Tibial nerve (tissue), 3 donors: ENCODE data around the gene ZNF573.

Experiments
- POLR2A ChIP-seq, 2 donors: fragments of 450-650 bp; IDR thresholded peaks; one replicate each; pipeline ENCODE4 v1.6.1; 2017; ENCODE audit warnings: antibody characterized with exemption in 2 of 2, mild to moderate bottlenecking in 2 of 2, moderate library complexity in 2 of 2
- TF ChIP-seq, protein P1 (sequence below), 5 experiments: fragments of 200-600 bp in 3 of 5; fragments of 450-650 bp in 2 of 5; sonication (generic) in 3 of 5; IDR thresholded peaks; one replicate each; pipeline ENCODE4 v1.5.1; 2016 to 2019; ENCODE audit warnings: antibody characterized with exemption in 5 of 5, mild to moderate bottlenecking in 3 of 5, moderate library complexity in 2 of 5

DNA sequence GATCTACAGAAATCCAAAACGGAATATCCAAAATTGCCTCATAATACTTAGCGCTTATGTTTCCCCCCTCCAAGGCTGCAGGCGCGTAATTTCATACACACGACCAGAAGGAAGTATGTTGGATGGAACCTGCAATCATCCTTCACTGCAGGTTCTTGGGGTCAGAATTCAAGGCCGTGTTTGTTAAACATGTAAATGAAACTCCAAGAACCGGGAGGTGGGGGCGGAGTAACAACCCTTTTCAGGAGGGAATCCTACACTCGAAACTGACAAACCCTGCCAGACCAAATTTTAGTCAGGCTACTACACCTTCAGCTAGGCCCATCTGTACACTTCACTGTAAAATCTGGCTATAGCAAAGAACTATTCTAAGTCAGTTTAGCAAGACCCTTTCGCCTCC, 61.1 kb downstream of the ZNF573 start:
- TF ChIP-seq, protein P1, sequence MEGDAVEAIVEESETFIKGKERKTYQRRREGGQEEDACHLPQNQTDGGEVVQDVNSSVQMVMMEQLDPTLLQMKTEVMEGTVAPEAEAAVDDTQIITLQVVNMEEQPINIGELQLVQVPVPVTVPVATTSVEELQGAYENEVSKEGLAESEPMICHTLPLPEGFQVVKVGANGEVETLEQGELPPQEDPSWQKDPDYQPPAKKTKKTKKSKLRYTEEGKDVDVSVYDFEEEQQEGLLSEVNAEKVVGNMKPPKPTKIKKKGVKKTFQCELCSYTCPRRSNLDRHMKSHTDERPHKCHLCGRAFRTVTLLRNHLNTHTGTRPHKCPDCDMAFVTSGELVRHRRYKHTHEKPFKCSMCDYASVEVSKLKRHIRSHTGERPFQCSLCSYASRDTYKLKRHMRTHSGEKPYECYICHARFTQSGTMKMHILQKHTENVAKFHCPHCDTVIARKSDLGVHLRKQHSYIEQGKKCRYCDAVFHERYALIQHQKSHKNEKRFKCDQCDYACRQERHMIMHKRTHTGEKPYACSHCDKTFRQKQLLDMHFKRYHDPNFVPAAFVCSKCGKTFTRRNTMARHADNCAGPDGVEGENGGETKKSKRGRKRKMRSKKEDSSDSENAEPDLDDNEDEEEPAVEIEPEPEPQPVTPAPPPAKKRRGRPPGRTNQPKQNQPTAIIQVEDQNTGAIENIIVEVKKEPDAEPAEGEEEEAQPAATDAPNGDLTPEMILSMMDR (IDR thresholded peaks at IDR 0.05) = no peak
- TF ChIP-seq POLR2A (IDR thresholded peaks at IDR 0.05) = no peak
